PC-9 (cell line): ENCODE data around the gene OR2T27.
"Not testable (repeated sequence)": the region's sequence is repeated elsewhere in the genome, so short reads cannot be mapped to it uniquely, and the experiment has no call there.

Experiments
- EZH2 ChIP-seq: fragments of 200-600 bp; sonication (generic); IDR thresholded peaks from 2 replicates; pipeline ENCODE4 v1.8.0; 2017; ENCODE audit warnings: antibody characterized with exemption, low read depth
- TF ChIP-seq, protein P1 (sequence below): fragments of 200-600 bp; sonication (generic); conservative IDR thresholded peaks from 2 replicates; pipeline ENCODE4 v1.6.1; 2017; ENCODE audit warnings: mixed run types, antibody characterized with exemption, mild to moderate bottlenecking, moderate library complexity

DNA sequence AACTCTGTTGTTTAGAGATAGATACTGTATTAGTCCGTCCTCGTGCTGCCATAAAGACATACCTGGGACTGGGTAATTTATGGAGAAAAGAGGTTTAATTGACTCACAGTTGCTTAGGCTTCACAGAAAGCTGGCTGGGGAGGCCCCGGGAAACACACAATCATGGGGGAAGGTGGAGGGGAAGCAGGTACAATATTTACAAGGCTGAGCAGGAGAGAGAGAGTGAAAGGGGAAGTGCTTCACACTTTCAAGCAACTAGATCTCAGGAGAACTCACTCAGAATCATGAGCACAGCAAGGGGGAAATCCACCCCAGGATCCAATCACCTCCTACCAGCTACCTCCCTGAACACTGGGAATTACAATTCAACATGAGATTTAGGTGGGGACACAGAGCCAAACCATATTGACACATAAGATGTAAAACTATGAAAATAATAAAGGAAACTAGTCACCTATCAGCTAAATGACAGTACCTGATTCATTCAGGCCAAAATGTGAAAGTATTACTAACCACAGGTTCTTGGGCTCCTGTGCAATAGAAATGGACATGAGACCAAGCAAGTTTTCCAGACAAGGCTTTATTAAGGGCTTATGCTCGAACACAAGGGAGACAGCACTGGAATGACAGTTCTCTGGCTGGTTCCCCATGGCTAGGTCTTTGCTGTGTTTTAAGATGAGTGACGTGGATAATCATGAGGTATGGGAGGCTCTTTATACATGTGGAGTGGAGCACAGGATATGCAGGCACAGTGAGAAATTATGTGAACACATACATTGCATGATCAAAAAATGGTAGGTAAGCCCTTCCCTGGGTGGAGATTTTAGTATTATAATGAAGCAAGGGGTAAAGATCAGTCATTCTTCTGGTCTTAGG is 8.4 kb upstream of the OR2T27 start:
- TF ChIP-seq, protein P1, sequence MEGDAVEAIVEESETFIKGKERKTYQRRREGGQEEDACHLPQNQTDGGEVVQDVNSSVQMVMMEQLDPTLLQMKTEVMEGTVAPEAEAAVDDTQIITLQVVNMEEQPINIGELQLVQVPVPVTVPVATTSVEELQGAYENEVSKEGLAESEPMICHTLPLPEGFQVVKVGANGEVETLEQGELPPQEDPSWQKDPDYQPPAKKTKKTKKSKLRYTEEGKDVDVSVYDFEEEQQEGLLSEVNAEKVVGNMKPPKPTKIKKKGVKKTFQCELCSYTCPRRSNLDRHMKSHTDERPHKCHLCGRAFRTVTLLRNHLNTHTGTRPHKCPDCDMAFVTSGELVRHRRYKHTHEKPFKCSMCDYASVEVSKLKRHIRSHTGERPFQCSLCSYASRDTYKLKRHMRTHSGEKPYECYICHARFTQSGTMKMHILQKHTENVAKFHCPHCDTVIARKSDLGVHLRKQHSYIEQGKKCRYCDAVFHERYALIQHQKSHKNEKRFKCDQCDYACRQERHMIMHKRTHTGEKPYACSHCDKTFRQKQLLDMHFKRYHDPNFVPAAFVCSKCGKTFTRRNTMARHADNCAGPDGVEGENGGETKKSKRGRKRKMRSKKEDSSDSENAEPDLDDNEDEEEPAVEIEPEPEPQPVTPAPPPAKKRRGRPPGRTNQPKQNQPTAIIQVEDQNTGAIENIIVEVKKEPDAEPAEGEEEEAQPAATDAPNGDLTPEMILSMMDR: not testable (repeated sequence)
- TF ChIP-seq EZH2: not testable (repeated sequence)
